ENCODE data around the gene TRIM52. TPM values are rescaled to one million over a fixed set of nuclear protein-coding genes. Genes with fewer than 3 reads are reported as not detected.

TRIM52 gene
- polyA plus RNA-seq, 1 of the 3 experiments (the other 2 are of a cell fraction): 6.4 TPM

GRCh38 chr5:181265092-181265671 is 4.2 kb upstream of the TRIM52 start (continued):
- TF ChIP-seq ZBTB33 (IDR thresholded peaks at IDR 0.05; ENCODE audit: borderline replicate concordance, low read depth) (no peak), NRF1 (IDR thresholded peaks at IDR 0.05; ENCODE audit: low read depth, low read length) (no peak), IRF3 (IDR thresholded peaks at IDR 0.05; ENCODE audit: low read depth, low read length) (no peak), TCF12 (IDR thresholded peaks at IDR 0.05) (no peak)

- no peak overlapping the region for H3K4me3 ChIP-seq (ENCODE audit: low read depth in 2 of 2, low read length in 1 of 2)
- H3K4me2 ChIP-seq: no peak overlapping the region
- H2AFZ ChIP-seq (ENCODE audit: low read depth): no peak overlapping the region
- H3K27me3 ChIP-seq (ENCODE audit: insufficient read depth): no peaks in the 10 kb centered on the region
- H3K27ac ChIP-seq (ENCODE audit: low read depth in 2 of 2, low read length in 1 of 2): no peak overlapping the region
- WGBS (ENCODE audit: low lambda C conversion rate): 69% methylated on average over 5 of the region's 5 CpGs
- DNase-seq: no peak
- no peaks in the 10 kb centered on the region for H3K9me2 ChIP-seq
- H3F3A ChIP-seq (replicated peaks; ENCODE audit: insufficient read depth): no peaks in the 10 kb centered on the region
- H3K4me1 ChIP-seq (ENCODE audit: control insufficient read depth in 1 of 2, insufficient read depth in 2 of 2, low read depth in 1 of 2, low read length in 1 of 2): peaks cover 0 to 21% of the 10 kb centered on the region in 2 experiments; a peak in 2 of 4 replicates
- H4K20me1 ChIP-seq (ENCODE audit: insufficient read depth): peaks cover 8% of the 10 kb centered on the region
- no peak for TF ChIP-seq ZBTB33 (IDR thresholded peaks at IDR 0.05; ENCODE audit: borderline replicate concordance, low read depth)
- no peak for TF ChIP-seq TEAD4 (IDR thresholded peaks at IDR 0.05; ENCODE audit: borderline replicate concordance, insufficient read depth)
- no peak for TF ChIP-seq MAX (IDR thresholded peaks at IDR 0.05; ENCODE audit: low read depth)
- TF ChIP-seq PBX3 (IDR thresholded peaks at IDR 0.05): no peak
- no peak for TF ChIP-seq EP300 (IDR thresholded peaks at IDR 0.05; ENCODE audit: borderline replicate concordance in 1 of 2, low read depth in 1 of 2, low read length in 1 of 2)
- TF ChIP-seq GABPA (IDR thresholded peaks at IDR 0.05; ENCODE audit: low read depth): no peak
- no peak for TF ChIP-seq RAD21 (IDR thresholded peaks at IDR 0.05; ENCODE audit: low read length)
- TF ChIP-seq YY1 (IDR thresholded peaks at IDR 0.05; ENCODE audit: low read depth): no peak
- no peak for TF ChIP-seq NRF1 (IDR thresholded peaks at IDR 0.05; ENCODE audit: low read depth, low read length)
- no peak for TF ChIP-seq USF1 (IDR thresholded peaks at IDR 0.05; ENCODE audit: borderline replicate concordance, low read depth)
- TF ChIP-seq FOXJ3 (CRISPR knock-in tag; IDR thresholded peaks at IDR 0.05): no peak
- TF ChIP-seq MEF2A (IDR thresholded peaks at IDR 0.05; ENCODE audit: borderline replicate concordance, low read depth): no peak
- no peak for TF ChIP-seq POLR2AphosphoS5 (IDR thresholded peaks at IDR 0.05; ENCODE audit: low read depth, low read length)
- H3K79me2 ChIP-seq (ENCODE audit: insufficient read depth): peaks cover 43% of the 10 kb centered on the region
- ChIA-PET CTCF (no interaction called here), POLR2A (no interaction called here)
- no peaks in the 10 kb centered on the region for H3K9me3 ChIP-seq
- H3K36me3 ChIP-seq (replicated peaks in 1 of 2; ENCODE audit: control insufficient read depth in 1 of 2, insufficient read depth in 2 of 2, low read length in 1 of 2): peaks cover 4 to 7% of the 10 kb centered on the region in 2 experiments
- no peak overlapping the region for H3K9ac ChIP-seq
Observed at GRCh38 chr5:181263633-181264032, 2.7 kb upstream of the TRIM52 start.

Measured in SK-N-SH (cell line).